SJCRH30 (cell line): Measurements from ENCODE around the gene VEGFB. TPM values are rescaled to one million over a fixed set of nuclear protein-coding genes. Genes with fewer than 3 reads are reported as not detected.
A peak's percentile ranks its signal among the peaks of the same experiment; 100 is the strongest.

Experiments
- DNase-seq, 2 experiments: peaks; one replicate each; pipeline ENCODE4 v3.0.0-alpha.2; 2015 to 2020
- H3K27ac ChIP-seq: fragments of 250-450 bp; sonication (Bioruptor Pico); 2 replicates; pipeline ENCODE4 v1.5.1; 2020; ENCODE audit warnings: mild to moderate bottlenecking, moderate library complexity
- H3K27me3 ChIP-seq: fragments of 250-450 bp; sonication (Bioruptor Pico); 2 replicates; pipeline ENCODE4 v1.5.1; 2020; ENCODE audit warnings: mild to moderate bottlenecking, moderate library complexity
- H3K36me3 ChIP-seq: fragments of 250-450 bp; sonication (Bioruptor Pico); 2 replicates; pipeline ENCODE4 v1.5.1; 2020; ENCODE audit warnings: mild to moderate bottlenecking, moderate library complexity
- H3K4me1 ChIP-seq: fragments of 250-450 bp; sonication (Bioruptor Pico); 2 replicates; pipeline ENCODE4 v1.5.1; 2020; ENCODE audit warnings: mild to moderate bottlenecking, moderate library complexity
- H3K4me3 ChIP-seq: fragments of 250-450 bp; sonication (Bioruptor Pico); 2 replicates; pipeline ENCODE4 v1.5.1; 2020; ENCODE audit warnings: mild to moderate bottlenecking, moderate library complexity
- H3K9me3 ChIP-seq: fragments of 250-450 bp; sonication (Bioruptor Pico); replicated peaks from 2 replicates; pipeline ENCODE4 v1.5.1; 2020; ENCODE audit warnings: mild to moderate bottlenecking, moderate library complexity
- total RNA-seq: library from RNA; depleted of rRNA; stranded (reverse); fragments of >200 nt; shearing (Covaris generic); gene quantifications from 2 replicates; pipeline ENCODE4 v1.2.3, GENCODE V29; 2014; rRNA removed

Gene VEGFB
- 26.4 and 27.8 TPM in 2 replicates for total RNA-seq

- peak; percentile 68 to 76 for DNase-seq
- Histone ChIP-seq H3K27ac (no peak within 1 kb of the TSS), H3K9me3 (no peaks in the 10 kb centered on the region), H3K36me3 (peaks cover 2% of the 10 kb centered on the region; the same call in 1 of the 2 replicates), H3K4me3 (peak within 1 kb of the TSS; percentile 76), H3K4me1 (no peaks in the 10 kb centered on the region; the same call in 1 of the 2 replicates), H3K27me3 (no peaks in the 10 kb centered on the region)
Observed at GRCh38 chr11:64233913-64234586, at the start of gene VEGFB. Gene VEGFB (plus strand): TSS chr11:64234584. CDS start chr11:64234834, 250 bp downstream.

GRCh38 chr11:64185175-64185692, 49.1 kb upstream of the VEGFB start:
- H3K27me3 ChIP-seq, result no peaks in the 10 kb centered on the region
- peaks cover 9% of the 10 kb centered on the region for H3K36me3 ChIP-seq
- H3K4me1 ChIP-seq, result peaks cover 10% of the 10 kb centered on the region
- no peaks in the 10 kb centered on the region for H3K9me3 ChIP-seq
- peak overlapping the region; percentile 71 for H3K4me3 ChIP-seq
- H3K27ac ChIP-seq, result peak overlapping the region; percentile 67
- DNase-seq, result no peak

- DNase-seq, result peak; percentile 99
- Histone ChIP-seq H3K27me3 (no peaks in the 10 kb centered on the region), H3K9me3 (no peaks in the 10 kb centered on the region), H3K4me3 (peak within 1 kb of the TSS; percentile 71), H3K36me3 (peaks cover 15% of the 10 kb centered on the region), H3K4me1 (peaks cover 5% of the 10 kb centered on the region), H3K27ac (peak within 1 kb of the TSS; percentile 67)
Observed at GRCh38 chr11:64185693-64186491, 48.5 kb upstream of the VEGFB start, which contains the start of gene STIP1. Gene STIP1 (plus strand): TSS chr11:64186171. CDS start chr11:64186262, 91 bp downstream.

- Histone ChIP-seq H3K27ac (no peak overlapping the region), H3K9me3 (no peaks in the 10 kb centered on the region), H3K36me3 (peaks cover 15% of the 10 kb centered on the region), H3K4me1 (peaks cover 4% of the 10 kb centered on the region; the same call in 1 of the 2 replicates), H3K27me3 (no peaks in the 10 kb centered on the region), H3K4me3 (no peak overlapping the region)
- DNase-seq, result no peak
Observed at GRCh38 chr11:64186492-64187165, 47.8 kb upstream of the VEGFB start.

GRCh38 chr11:64192434-64192833, 42.0 kb upstream of the VEGFB start:
- H3K27me3 ChIP-seq, result no peaks in the 10 kb centered on the region
- H3K4me3 ChIP-seq, result no peak overlapping the region
- no peaks in the 10 kb centered on the region for H3K4me1 ChIP-seq
- H3K9me3 ChIP-seq, result no peaks in the 10 kb centered on the region
- no peak overlapping the region for H3K27ac ChIP-seq
- no peak for DNase-seq
- peaks cover 68% of the 10 kb centered on the region for H3K36me3 ChIP-seq

- no peak overlapping the region for H3K4me3 ChIP-seq
- no peaks in the 10 kb centered on the region for H3K9me3 ChIP-seq
- H3K27me3 ChIP-seq, result no peaks in the 10 kb centered on the region
- H3K4me1 ChIP-seq, result no peaks in the 10 kb centered on the region
- no peak overlapping the region for H3K27ac ChIP-seq
- peaks cover 87% of the 10 kb centered on the region for H3K36me3 ChIP-seq
- DNase-seq, result no peak
Observed at GRCh38 chr11:64196626-64197025, 37.8 kb upstream of the VEGFB start.

- DNase-seq, result no peak
- Histone ChIP-seq H3K27me3 (no peaks in the 10 kb centered on the region), H3K36me3 (peaks cover 90% of the 10 kb centered on the region), H3K9me3 (no peaks in the 10 kb centered on the region), H3K4me1 (no peaks in the 10 kb centered on the region), H3K27ac (no peak overlapping the region), H3K4me3 (no peak overlapping the region)
Observed at GRCh38 chr11:64198511-64198910, 35.9 kb upstream of the VEGFB start.

- H3K9me3 ChIP-seq, result no peaks in the 10 kb centered on the region
- H3K27me3 ChIP-seq, result no peaks in the 10 kb centered on the region
- peaks cover 85% of the 10 kb centered on the region for H3K36me3 ChIP-seq
Observed at GRCh38 chr11:64201543-64201942, 32.8 kb upstream of the VEGFB start.

GRCh38 chr11:64202992-64203391, 31.4 kb upstream of the VEGFB start:
- Histone ChIP-seq H3K27me3 (no peaks in the 10 kb centered on the region), H3K27ac (no peak overlapping the region), H3K9me3 (no peaks in the 10 kb centered on the region), H3K36me3 (peaks cover 72% of the 10 kb centered on the region), H3K4me3 (no peak overlapping the region), H3K4me1 (peaks cover 40% of the 10 kb centered on the region)
- DNase-seq, result no peak

More at GRCh38 chr11:64201543-64201942, 32.8 kb upstream of the VEGFB start:
- no peak overlapping the region for H3K4me3 ChIP-seq
- no peak overlapping the region for H3K27ac ChIP-seq
- DNase-seq, result no peak
- peaks cover 27% of the 10 kb centered on the region for H3K4me1 ChIP-seq

GRCh38 chr11:64203421-64204079, 30.8 kb upstream of the VEGFB start:
- peaks cover 45% of the 10 kb centered on the region for H3K4me1 ChIP-seq

GRCh38 chr11:64204080-64204440, 30.3 kb upstream of the VEGFB start:
- peaks cover 47% of the 10 kb centered on the region for H3K4me1 ChIP-seq
- no peak overlapping the region for H3K4me3 ChIP-seq
- DNase-seq, result no peak
- H3K27ac ChIP-seq, result no peak overlapping the region
- no peaks in the 10 kb centered on the region for H3K9me3 ChIP-seq
- no peaks in the 10 kb centered on the region for H3K27me3 ChIP-seq
- peaks cover 62% of the 10 kb centered on the region for H3K36me3 ChIP-seq

More at GRCh38 chr11:64203421-64204079, 30.8 kb upstream of the VEGFB start:
- Histone ChIP-seq H3K27ac (no peak overlapping the region), H3K36me3 (peaks cover 66% of the 10 kb centered on the region), H3K9me3 (no peaks in the 10 kb centered on the region), H3K4me3 (no peak overlapping the region), H3K27me3 (no peaks in the 10 kb centered on the region)
- DNase-seq, result no peak

- H3K4me1 ChIP-seq, result peaks cover 47% of the 10 kb centered on the region
- peak; percentile 94 to 98 for DNase-seq
- H3K4me3 ChIP-seq, result no peak overlapping the region
- no peaks in the 10 kb centered on the region for H3K9me3 ChIP-seq
- no peaks in the 10 kb centered on the region for H3K27me3 ChIP-seq
- 0 out of 2 replicates have a peak overlapping the region, but pooled peaks have one; percentile 17 for H3K27ac ChIP-seq
- H3K36me3 ChIP-seq, result peaks cover 62% of the 10 kb centered on the region
Observed at GRCh38 chr11:64204464-64204989, 29.9 kb upstream of the VEGFB start.

- Histone ChIP-seq H3K4me3 (peak within 1 kb of the TSS; percentile 33), H3K27me3 (no peaks in the 10 kb centered on the region), H3K36me3 (peaks cover 43% of the 10 kb centered on the region), H3K4me1 (peaks cover 47% of the 10 kb centered on the region), H3K27ac (peak within 1 kb of the TSS; percentile 94), H3K9me3 (no peaks in the 10 kb centered on the region)
- DNase-seq, result peak in 1 of 2 experiments; percentile 20
Observed at GRCh38 chr11:64206457-64207255, 27.7 kb upstream of the VEGFB start, which contains the start of gene FERMT3. Gene FERMT3 (plus strand): TSS chr11:64206721. CDS start chr11:64207365, 644 bp downstream.
